GM18505 (cell line): ENCODE measurements around the gene ARHGAP36.

Experiments used
- ATAC-seq: cut with Tn5 transposase; IDR thresholded peaks from one replicate; pipeline ENCODE4 v1.9.1; 2021; ENCODE audit not compliant: unreplicated experiment
- POLR2A ChIP-seq: IDR thresholded peaks from 4 replicates; pipeline ENCODE4 v1.6.1; 2011; ENCODE audit warnings: borderline replicate concordance; ENCODE audit not compliant: insufficient read depth, insufficient read length; ENCODE audit errors: extremely low read depth

The ARHGAP36 gene

GRCh38 chrX:131060147-131060546 lies 2.0 kb downstream of the ARHGAP36 start:
- ATAC-seq, result no peak
- no peak for TF ChIP-seq POLR2A

- ATAC-seq, result no peak
- TF ChIP-seq POLR2A, result no peak
These were observed 3.2 kb downstream of the ARHGAP36 start for GRCh38 chrX:131061306-131061705.

GRCh38 chrX:131063613-131064012 lies 5.5 kb downstream of the ARHGAP36 start:
- TF ChIP-seq POLR2A, result no peak
- no peak for ATAC-seq

- no peak for ATAC-seq
- TF ChIP-seq POLR2A, result no peak
These were observed 8.1 kb downstream of the ARHGAP36 start for GRCh38 chrX:131066237-131066636.

- TF ChIP-seq POLR2A, result no peak
- ATAC-seq, result no peak
These were observed 9.1 kb downstream of the ARHGAP36 start for GRCh38 chrX:131067216-131067615.

GRCh38 chrX:131067846-131068745 lies 9.9 kb downstream of the ARHGAP36 start:
- TF ChIP-seq POLR2A, result no peak
- ATAC-seq, result no peak

DNA sequence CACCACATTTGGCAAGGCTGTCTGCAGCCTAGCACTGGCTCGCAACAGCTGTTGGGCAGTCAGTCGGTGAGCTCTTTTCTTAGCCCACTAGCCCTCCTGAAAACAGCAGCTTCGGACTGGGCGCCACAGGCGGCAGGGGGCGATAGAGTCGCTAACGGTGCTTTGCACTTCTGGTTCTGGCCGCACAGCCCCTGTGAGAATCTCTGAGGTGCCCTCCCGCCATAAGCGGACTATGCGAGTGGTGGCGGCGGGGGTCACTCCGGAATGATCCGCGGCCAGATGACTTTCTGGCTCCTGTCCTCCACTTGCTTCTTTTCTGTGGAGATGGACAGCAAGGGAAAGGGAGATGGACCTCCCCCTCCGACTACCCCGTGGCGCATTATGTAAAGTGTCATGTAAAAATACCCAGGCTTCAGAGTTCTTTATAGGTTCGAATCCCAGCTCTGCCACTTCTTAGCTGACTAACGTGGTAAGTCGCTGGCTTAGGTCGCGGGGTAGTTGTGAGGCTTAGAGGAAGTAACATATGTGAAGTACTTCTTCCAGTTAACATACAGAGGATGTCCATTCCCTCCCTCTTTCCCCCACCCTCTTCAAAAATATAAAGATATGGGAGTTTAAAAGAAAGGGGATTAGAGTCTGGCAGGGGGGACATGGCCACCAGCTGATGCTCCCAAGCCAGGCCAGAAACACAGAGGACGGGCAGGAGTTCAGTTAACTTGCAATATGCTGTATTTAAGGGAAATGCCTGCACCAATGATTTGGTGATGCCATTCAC lies 11.0 kb downstream of the ARHGAP36 start:
- TF ChIP-seq POLR2A, result no peak
- ATAC-seq, result no peak

GRCh38 chrX:131072871-131073571 lies 14.9 kb downstream of the ARHGAP36 start:
- no peak for TF ChIP-seq POLR2A
- ATAC-seq, result no peak

- ATAC-seq, result no peak
- TF ChIP-seq POLR2A, result no peak
These were observed 15.5 kb downstream of the ARHGAP36 start for GRCh38 chrX:131073607-131074006.

- TF ChIP-seq POLR2A, result no peak
- ATAC-seq, result no peak
These were observed 23.9 kb downstream of the ARHGAP36 start for GRCh38 chrX:131081772-131082740.

DNA sequence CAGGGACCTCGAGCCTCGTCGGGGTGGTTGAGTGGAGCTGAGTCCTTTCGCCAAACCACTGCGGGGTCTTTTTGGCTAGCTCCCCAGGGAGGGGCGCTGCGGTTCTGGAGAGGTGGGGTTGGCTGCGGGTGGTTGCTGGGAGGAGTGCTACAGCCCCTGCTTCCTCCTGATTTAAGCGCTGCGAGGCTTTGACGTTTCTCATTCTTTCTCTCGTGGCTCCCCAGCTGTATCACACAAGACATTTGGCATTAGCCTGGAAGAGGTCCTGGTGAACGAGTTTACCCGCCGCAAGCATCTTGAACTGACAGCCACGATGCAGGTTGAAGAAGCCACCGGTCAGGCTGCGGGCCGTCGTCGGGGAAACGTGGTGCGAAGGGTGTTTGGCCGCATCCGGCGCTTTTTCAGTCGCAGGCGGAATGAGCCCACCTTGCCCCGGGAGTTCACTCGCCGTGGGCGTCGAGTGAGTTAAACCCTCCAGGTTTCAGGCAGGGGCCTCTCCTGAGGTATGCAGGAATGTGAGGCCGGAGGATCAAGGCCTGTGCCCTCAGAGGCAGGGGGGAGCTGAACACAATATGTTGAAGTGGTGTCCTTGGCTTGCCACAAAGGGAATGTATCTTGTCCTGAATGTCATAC lies 25.5 kb downstream of the ARHGAP36 start:
- no peak for TF ChIP-seq POLR2A
- no peak for ATAC-seq

GRCh38 chrX:131084145-131084544 lies 26.0 kb downstream of the ARHGAP36 start:
- no peak for ATAC-seq
- no peak for TF ChIP-seq POLR2A
